GM12892 (cell line): ENCODE data around the gene IRF7.
"Not testable (repeated sequence)": the region's sequence is repeated elsewhere in the genome, so short reads cannot be mapped to it uniquely, and the experiment has no call there.

ENCODE experiments used
- DNase-seq: peaks from one replicate; pipeline ENCODE4 v3.0.0; 2011; ENCODE audit not compliant: insufficient read length
- FAIRE-seq: peaks from 2 replicates; lab custom pipeline; 2011; peaks lifted over from hg19 to GRCh38; lab: Jason Lieb, UNC
- POLR2A ChIP-seq: IDR thresholded peaks from 2 replicates; pipeline ENCODE4 v1.6.1; 2011; ENCODE audit warnings: low read depth, low read length, control low read depth
- POLR2AphosphoS5 ChIP-seq: IDR thresholded peaks from 2 replicates; pipeline ENCODE4 v1.6.1; 2011; ENCODE audit warnings: low read depth, low read length, control low read depth
- TAF1 ChIP-seq: IDR thresholded peaks from 2 replicates; pipeline ENCODE4 v1.6.1; 2011; ENCODE audit warnings: low read depth, mild to moderate bottlenecking, control low read depth, low read length, borderline replicate concordance

IRF7 gene

DNA sequence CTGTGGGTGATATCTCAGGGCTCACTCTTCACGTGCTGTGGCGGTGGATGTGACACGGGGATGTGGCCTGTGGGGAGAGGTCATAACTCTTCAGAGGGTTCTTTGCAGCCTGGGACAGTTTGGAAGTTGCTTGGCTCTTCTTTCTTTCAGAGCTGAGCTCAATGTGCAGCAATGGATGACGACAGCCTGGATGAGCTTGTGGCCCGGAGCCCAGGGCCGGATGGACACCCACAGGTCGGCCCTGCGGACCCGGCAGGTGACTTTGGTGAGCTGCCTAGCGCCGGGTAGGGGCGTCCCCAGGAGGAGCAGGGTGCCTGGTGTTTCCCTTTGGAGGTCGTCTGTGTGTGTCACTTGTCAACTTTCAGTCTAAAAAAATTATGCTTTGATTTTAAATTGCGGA is 34.4 kb downstream of the IRF7 start:
- no peak for FAIRE-seq
- no peak for TF ChIP-seq POLR2AphosphoS5
- no peak for TF ChIP-seq TAF1
- no peak for TF ChIP-seq POLR2A
- DNase-seq, result no peak

- DNase-seq, result no peak
- no peak for TF ChIP-seq POLR2AphosphoS5
- TF ChIP-seq POLR2A, result no peak
- TF ChIP-seq TAF1, result no peak
- FAIRE-seq, result peak; percentile 38
These were observed 35.7 kb downstream of the IRF7 start for GRCh38 chr11:579830-580601.

GRCh38 chr11:578276-579035 is 37.3 kb downstream of the IRF7 start:
- no peak for FAIRE-seq
- no peak for TF ChIP-seq TAF1
- TF ChIP-seq POLR2AphosphoS5, result no peak
- no peak for TF ChIP-seq POLR2A
- DNase-seq, result no peak

DNA sequence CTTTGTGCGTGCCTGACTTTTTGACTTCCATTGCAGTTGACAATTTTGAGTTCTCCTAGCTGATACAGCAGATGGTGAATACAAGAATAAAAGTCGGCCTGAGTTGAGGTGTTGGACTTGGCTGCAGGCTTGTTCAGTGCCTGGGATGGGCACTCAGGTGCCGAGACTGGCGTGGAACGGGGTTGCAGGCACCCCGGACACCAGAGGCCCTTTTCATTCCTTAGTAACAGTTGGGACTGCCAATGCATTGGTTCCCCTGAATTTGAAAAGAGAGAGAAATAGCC is 38.2 kb downstream of the IRF7 start:
- TF ChIP-seq POLR2AphosphoS5 (no peak), TAF1 (no peak), POLR2A (no peak)
- FAIRE-seq, result no peak
- no peak for DNase-seq

DNA sequence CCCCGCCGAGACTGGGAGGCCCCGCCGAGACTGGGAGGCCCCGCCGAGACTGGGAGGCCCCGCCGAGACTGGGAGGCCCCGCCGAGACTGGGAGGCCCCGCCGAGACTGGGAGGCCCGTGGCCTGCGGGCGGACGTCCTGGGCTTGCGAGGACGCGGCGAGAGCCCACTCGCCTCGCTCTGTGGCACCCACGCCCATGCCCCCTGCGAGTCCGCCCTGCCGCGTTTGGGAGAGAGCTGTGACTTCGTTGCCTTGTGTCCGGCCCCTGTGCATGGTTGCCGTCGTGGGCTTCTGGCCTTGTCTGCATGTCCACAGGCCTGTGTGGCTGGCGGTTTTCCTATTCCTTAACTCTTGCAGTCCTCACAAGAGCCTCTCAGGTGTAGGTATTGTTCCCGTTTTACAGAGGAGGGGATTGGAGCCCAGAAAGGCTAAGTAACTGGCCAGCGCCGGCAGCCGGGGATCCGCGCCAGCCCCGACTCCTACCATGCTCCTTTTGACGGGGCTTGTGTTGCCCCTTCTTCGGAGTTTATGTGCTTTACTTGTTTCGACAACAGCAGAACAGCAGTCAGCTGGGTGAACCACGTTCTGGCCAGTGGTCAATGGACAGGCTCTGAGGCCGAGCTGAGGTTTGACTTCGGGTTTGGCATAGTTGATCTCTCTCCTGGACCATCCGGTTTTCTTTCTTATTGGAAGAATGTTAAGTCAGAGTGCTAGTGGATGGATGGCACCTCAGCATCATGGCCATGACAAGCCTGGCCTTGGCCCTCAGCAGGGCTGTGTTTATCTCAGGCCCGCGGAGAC is 38.7 kb downstream of the IRF7 start:
- FAIRE-seq (peak; percentile 74), DNase-seq (no peak)
- TF ChIP-seq TAF1, result no peak
- TF ChIP-seq POLR2A, result no peak
- TF ChIP-seq POLR2AphosphoS5, result no peak

- DNase-seq (peak; percentile 99), FAIRE-seq (peak; percentile 99)
- TF ChIP-seq POLR2A (peak; percentile 88), POLR2AphosphoS5 (peak; percentile 85), TAF1 (peak; percentile 94)
These were observed 39.6 kb downstream of the IRF7 start, which contains the start of gene PHRF1 for GRCh38 chr11:575996-576768. TSS of gene PHRF1 (plus strand) at chr11:576470. CDS start at chr11:581513, 5,043 bp downstream.

DNA sequence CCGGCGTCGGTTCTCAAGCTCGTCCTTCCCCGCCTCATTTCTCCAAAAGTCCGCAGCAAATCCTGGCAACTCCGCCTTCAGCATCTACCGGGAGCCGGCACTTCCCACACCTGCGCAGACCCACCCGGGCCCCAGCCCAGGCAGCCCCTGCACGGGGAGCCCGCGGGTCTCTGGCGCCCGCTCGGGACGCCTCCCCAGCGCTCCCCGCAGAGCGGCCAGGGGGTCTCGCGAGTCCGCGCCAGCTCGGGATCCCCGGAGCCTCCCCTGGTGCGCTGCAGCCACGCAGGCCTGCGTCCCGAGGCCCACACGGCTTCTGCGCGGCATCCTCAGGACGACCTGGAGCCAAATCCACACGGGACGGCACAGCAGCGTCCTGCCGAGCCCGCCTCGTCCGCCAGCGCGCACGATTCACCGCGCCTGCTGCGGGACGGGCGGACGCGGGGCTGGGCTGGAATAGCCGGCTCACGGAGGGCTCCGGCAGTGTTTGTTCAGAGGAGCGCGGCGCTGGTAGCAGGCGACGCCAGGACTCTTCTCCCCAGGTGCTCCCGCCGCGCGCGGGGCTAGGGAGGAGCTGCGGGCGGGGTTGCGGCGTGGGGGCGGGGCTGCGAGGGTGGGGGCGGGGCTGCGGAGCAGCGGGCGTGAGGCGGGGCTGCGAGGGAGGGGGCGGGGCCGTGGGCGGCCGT is 40.3 kb downstream of the IRF7 start:
- TF ChIP-seq POLR2A (no peak), POLR2AphosphoS5 (no peak)
- DNase-seq (peak; percentile 83), FAIRE-seq (no peak)

- no peak for TF ChIP-seq POLR2A
- no peak for TF ChIP-seq TAF1
- no peak for TF ChIP-seq POLR2AphosphoS5
- FAIRE-seq (peak; percentile 89), DNase-seq (no peak)
These were observed 41.0 kb downstream of the IRF7 start for GRCh38 chr11:574632-575312.

DNA sequence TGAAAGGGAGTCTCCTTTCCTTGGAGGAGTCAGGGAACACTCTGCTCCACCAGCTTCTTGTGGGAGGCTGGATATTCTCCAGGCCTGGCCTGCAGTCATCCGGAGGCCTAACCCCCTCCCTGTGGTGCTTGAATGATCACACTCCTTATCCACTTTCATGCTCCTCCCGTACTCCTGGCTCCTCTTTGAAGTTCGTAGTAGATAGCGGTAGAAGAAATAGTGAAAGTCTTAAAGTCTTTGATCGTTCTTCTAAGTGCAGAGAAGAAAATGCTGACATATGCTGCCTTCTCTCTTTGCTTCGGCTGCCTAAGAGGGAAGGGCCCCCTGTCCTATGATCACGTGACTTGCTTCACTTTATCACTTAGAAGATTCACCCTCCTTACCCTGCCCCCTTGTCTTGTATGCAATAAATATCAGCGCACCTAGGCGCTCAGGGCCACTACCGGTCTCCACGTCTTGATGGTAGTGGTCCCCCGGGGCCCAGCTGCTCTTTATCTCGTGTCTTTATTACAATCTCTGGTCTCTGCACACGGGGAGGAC is 41.6 kb downstream of the IRF7 start:
- not testable (repeated sequence) for DNase-seq

GRCh38 chr11:573146-573759 is 42.5 kb downstream of the IRF7 start:
- TF ChIP-seq POLR2A (no peak), POLR2AphosphoS5 (no peak), TAF1 (no peak)
- FAIRE-seq (no peak), DNase-seq (no peak)

More for the DNA sequence above, 41.6 kb downstream of the IRF7 start:
- FAIRE-seq, result not testable (repeated sequence)
